Activated naive CD8-positive, alpha-beta T cell treated with anti-CD3 and anti-CD28 coated beads, Interleukin-2, amount 50 U/mL, for 24 hours (primary cell): Measurements from ENCODE around the gene SGCA.

Experiments used
- ATAC-seq: fragments of 150-1000 bp; cut with Tn5 transposase; one replicate; pipeline ENCODE4 v1.10.0; 2021
- DNase-seq: peaks from one replicate; pipeline ENCODE4 v3.0.0; 2021
- H3K27ac Mint-ChIP-seq: one replicate; pipeline ENCODE4 v1.8.0; 2021; ENCODE audit warnings: mild to moderate bottlenecking, mixed read lengths
- H3K27me3 Mint-ChIP-seq: one replicate; pipeline ENCODE4 v1.8.0; 2021; ENCODE audit warnings: mixed read lengths
- H3K36me3 Mint-ChIP-seq: one replicate; pipeline ENCODE4 v1.8.0; 2021; ENCODE audit warnings: low read depth, mixed read lengths
- H3K4me1 Mint-ChIP-seq: one replicate; pipeline ENCODE4 v1.8.0; 2021; ENCODE audit warnings: mixed read lengths
- H3K4me3 Mint-ChIP-seq: one replicate; pipeline ENCODE4 v1.8.0; 2021; ENCODE audit warnings: mild to moderate bottlenecking, moderate library complexity, mixed read lengths
- H3K9me3 Mint-ChIP-seq: one replicate; pipeline ENCODE4 v1.8.0; 2021; ENCODE audit warnings: mixed read lengths

SGCA gene

GRCh38 chr17:50184064-50184463 lies 18.3 kb downstream of the SGCA start:
- H3K27ac Mint-ChIP-seq: no peak overlapping the region
- ATAC-seq (no peak), DNase-seq (no peak)
- no peaks in the 10 kb centered on the region for H3K27me3 Mint-ChIP-seq
- H3K36me3 Mint-ChIP-seq: no peaks in the 10 kb centered on the region
- H3K9me3 Mint-ChIP-seq: no peaks in the 10 kb centered on the region
- peak overlapping the region; percentile 20 for H3K4me3 Mint-ChIP-seq
- H3K4me1 Mint-ChIP-seq: peaks cover 16% of the 10 kb centered on the region

- no peaks in the 10 kb centered on the region for H3K9me3 Mint-ChIP-seq
- H3K27ac Mint-ChIP-seq: no peak overlapping the region
- peaks cover 16% of the 10 kb centered on the region for H3K4me1 Mint-ChIP-seq
These were observed 19.0 kb downstream of the SGCA start for GRCh38 chr17:50184611-50185398.

GRCh38 chr17:50185631-50186471 lies 20.0 kb downstream of the SGCA start:
- no peak overlapping the region for H3K27ac Mint-ChIP-seq
- DNase-seq (no peak), ATAC-seq (no peak)
- H3K36me3 Mint-ChIP-seq: no peaks in the 10 kb centered on the region
- H3K9me3 Mint-ChIP-seq: no peaks in the 10 kb centered on the region
- H3K27me3 Mint-ChIP-seq: no peaks in the 10 kb centered on the region
- H3K4me1 Mint-ChIP-seq: peaks cover 16% of the 10 kb centered on the region
- H3K4me3 Mint-ChIP-seq: no peak overlapping the region

More at GRCh38 chr17:50184611-50185398, 19.0 kb downstream of the SGCA start:
- H3K27me3 Mint-ChIP-seq: no peaks in the 10 kb centered on the region
- DNase-seq (no peak), ATAC-seq (no peak)
- H3K36me3 Mint-ChIP-seq: no peaks in the 10 kb centered on the region
- no peak overlapping the region for H3K4me3 Mint-ChIP-seq

GRCh38 chr17:50186661-50187393 lies 21.0 kb downstream of the SGCA start:
- Mint-ChIP-seq H3K27ac (no peak overlapping the region), H3K4me3 (no peak overlapping the region), H3K9me3 (no peaks in the 10 kb centered on the region), H3K27me3 (no peaks in the 10 kb centered on the region), H3K4me1 (peaks cover 16% of the 10 kb centered on the region), H3K36me3 (no peaks in the 10 kb centered on the region)
- DNase-seq: no peak
- ATAC-seq: no peak

GRCh38 chr17:50187394-50187725 lies 21.6 kb downstream of the SGCA start:
- Mint-ChIP-seq H3K36me3 (no peaks in the 10 kb centered on the region), H3K27ac (no peak overlapping the region), H3K4me3 (no peak overlapping the region), H3K9me3 (no peaks in the 10 kb centered on the region), H3K27me3 (no peaks in the 10 kb centered on the region), H3K4me1 (peaks cover 16% of the 10 kb centered on the region)
- ATAC-seq (no peak), DNase-seq (no peak)

- ATAC-seq (no peak), DNase-seq (no peak)
- H3K27ac Mint-ChIP-seq: no peak overlapping the region
- peaks cover 15% of the 10 kb centered on the region for H3K4me1 Mint-ChIP-seq
- H3K9me3 Mint-ChIP-seq: no peaks in the 10 kb centered on the region
- H3K4me3 Mint-ChIP-seq: no peak overlapping the region
- H3K36me3 Mint-ChIP-seq: no peaks in the 10 kb centered on the region
- no peaks in the 10 kb centered on the region for H3K27me3 Mint-ChIP-seq
These were observed 22.1 kb downstream of the SGCA start for GRCh38 chr17:50187751-50188530.

- ATAC-seq (no peak), DNase-seq (no peak)
- Mint-ChIP-seq H3K9me3 (no peaks in the 10 kb centered on the region), H3K4me1 (peaks cover 12% of the 10 kb centered on the region), H3K36me3 (no peaks in the 10 kb centered on the region), H3K27ac (no peak overlapping the region), H3K27me3 (no peaks in the 10 kb centered on the region), H3K4me3 (no peak overlapping the region)
These were observed 22.7 kb downstream of the SGCA start for GRCh38 chr17:50188531-50188920.

- H3K27ac Mint-ChIP-seq: no peak overlapping the region
- no peaks in the 10 kb centered on the region for H3K36me3 Mint-ChIP-seq
- no peaks in the 10 kb centered on the region for H3K9me3 Mint-ChIP-seq
- H3K4me3 Mint-ChIP-seq: no peak overlapping the region
- no peaks in the 10 kb centered on the region for H3K27me3 Mint-ChIP-seq
- DNase-seq (no peak), ATAC-seq (no peak)
- H3K4me1 Mint-ChIP-seq: peaks cover 7% of the 10 kb centered on the region
These were observed 23.2 kb downstream of the SGCA start for GRCh38 chr17:50188921-50189549.

- DNase-seq (no peak), ATAC-seq (no peak)
- Mint-ChIP-seq H3K4me1 (peaks cover 2% of the 10 kb centered on the region), H3K27me3 (no peaks in the 10 kb centered on the region), H3K27ac (no peak overlapping the region), H3K9me3 (no peaks in the 10 kb centered on the region), H3K4me3 (no peak overlapping the region), H3K36me3 (no peaks in the 10 kb centered on the region)
These were observed 23.9 kb downstream of the SGCA start for GRCh38 chr17:50189550-50190292.

GRCh38 chr17:50190293-50190602 lies 24.4 kb downstream of the SGCA start:
- no peaks in the 10 kb centered on the region for H3K9me3 Mint-ChIP-seq
- ATAC-seq (no peak), DNase-seq (no peak)
- H3K27ac Mint-ChIP-seq: no peak overlapping the region
- H3K4me3 Mint-ChIP-seq: no peak overlapping the region
- H3K4me1 Mint-ChIP-seq: peaks cover 2% of the 10 kb centered on the region
- H3K36me3 Mint-ChIP-seq: no peaks in the 10 kb centered on the region
- no peaks in the 10 kb centered on the region for H3K27me3 Mint-ChIP-seq

- Mint-ChIP-seq H3K27me3 (no peaks in the 10 kb centered on the region), H3K36me3 (no peaks in the 10 kb centered on the region), H3K4me1 (peaks cover 2% of the 10 kb centered on the region), H3K9me3 (no peaks in the 10 kb centered on the region), H3K4me3 (no peak overlapping the region), H3K27ac (no peak overlapping the region)
- DNase-seq (no peak), ATAC-seq (no peak)
These were observed 25.0 kb downstream of the SGCA start for GRCh38 chr17:50190603-50191358.

- no peaks in the 10 kb centered on the region for H3K9me3 Mint-ChIP-seq
- DNase-seq (no peak), ATAC-seq (no peak)
- peaks cover 2% of the 10 kb centered on the region for H3K4me1 Mint-ChIP-seq
- H3K4me3 Mint-ChIP-seq: no peak overlapping the region
- no peak overlapping the region for H3K27ac Mint-ChIP-seq
- H3K27me3 Mint-ChIP-seq: no peaks in the 10 kb centered on the region
- H3K36me3 Mint-ChIP-seq: no peaks in the 10 kb centered on the region
These were observed 25.7 kb downstream of the SGCA start for GRCh38 chr17:50191359-50192143.
